Caco-2 (cell line): Measurements from ENCODE around the gene NOL8. TPM values are rescaled to one million over a fixed set of nuclear protein-coding genes. Genes with fewer than 3 reads are reported as not detected.

Experiments used
- BruUV-seq: library from RNA; stranded (reverse); fragments of 400-500 nt; replicated peaks from 2 replicates; lab custom pipeline; 2021; lab: Mats Ljungman, UMichigan
- CTCF ChIA-PET: fragments of 300-600 bp; sonication (Branson Sonifier 250); formaldehyde crosslinking; loops from one replicate; lab custom pipeline; 2022; ENCODE audit warnings: antibody characterized with exemption; lab: Charles Lee
- POLR2A ChIA-PET: fragments of 300-600 bp; sonication (Branson Sonifier 250); formaldehyde crosslinking; loops from one replicate; lab custom pipeline; 2022; ENCODE audit warnings: antibody characterized with exemption; lab: Charles Lee
- DNase-seq, 2 experiments: peaks; one replicate each; pipeline versions ENCODE4 v3.0.0 to v3.0.0-alpha.2; 2020 to 2022
- H3K27me3 ChIP-seq: replicated peaks from 2 replicates; pipeline ENCODE4 v1.6.0; 2011; ENCODE audit warnings: low read length; ENCODE audit not compliant: control insufficient read depth, insufficient read depth
- H3K36me3 ChIP-seq: 2 replicates; pipeline ENCODE4 v1.5.1; 2011; ENCODE audit warnings: low read length; ENCODE audit not compliant: control insufficient read depth, insufficient read depth
- H3K4me1 ChIP-seq: fragments of 250-450 bp; sonication (Bioruptor Pico); 2 replicates; pipeline ENCODE4 v1.5.1; 2020; ENCODE audit warnings: mild to moderate bottlenecking
- H3K4me3 ChIP-seq: 2 replicates; pipeline ENCODE4 v1.5.1; 2011; ENCODE audit warnings: low read depth, mild to moderate bottlenecking, control low read depth, low read length
- H3K9me3 ChIP-seq: fragments of 250-450 bp; sonication (Bioruptor Pico); 2 replicates; pipeline ENCODE4 v1.5.1; 2020; ENCODE audit warnings: mild to moderate bottlenecking, moderate library complexity
- H3K27ac Mint-ChIP-seq: one replicate; pipeline ENCODE4 v1.8.0; 2022; ENCODE audit warnings: mixed read lengths; ENCODE audit not compliant: unreplicated experiment
- H3K27me3 Mint-ChIP-seq: one replicate; pipeline ENCODE4 v1.8.0; 2022; ENCODE audit warnings: mixed read lengths; ENCODE audit not compliant: insufficient read depth, unreplicated experiment
- H3K36me3 Mint-ChIP-seq: one replicate; pipeline ENCODE4 v1.8.0; 2022; ENCODE audit warnings: mild to moderate bottlenecking, mixed read lengths; ENCODE audit not compliant: insufficient read depth, unreplicated experiment
- H3K4me1 Mint-ChIP-seq: one replicate; pipeline ENCODE4 v1.8.0; 2022; ENCODE audit warnings: low read depth, mixed read lengths; ENCODE audit not compliant: unreplicated experiment
- H3K4me3 Mint-ChIP-seq: one replicate; pipeline ENCODE4 v1.8.0; 2022; ENCODE audit warnings: mild to moderate bottlenecking, moderate library complexity, mixed read lengths; ENCODE audit not compliant: unreplicated experiment
- H3K9me3 Mint-ChIP-seq: one replicate; pipeline ENCODE4 v1.8.0; 2022; ENCODE audit warnings: mixed read lengths; ENCODE audit not compliant: unreplicated experiment
- CTCF ChIP-seq, 2 experiments: fragments of 200-600 bp in 1 of 2; IDR thresholded peaks; 1 replicate in 1 of 2; 2 replicates in 1 of 2; pipeline versions ENCODE4 v1.5.1 to v1.8.0; 2011 to 2022; ENCODE audit warnings: antibody characterized with exemption in 1 of 2, control low read depth in 1 of 2, inconsistent platforms in 1 of 2, low read depth in 1 of 2, low read length in 1 of 2, mild to moderate bottlenecking in 1 of 2, moderate library complexity in 1 of 2; ENCODE audit not compliant: insufficient read depth in 1 of 2, severe bottlenecking in 1 of 2, unreplicated experiment in 1 of 2
- intact Hi-C: fragments of 100-400 bp; cut with micrococcal nuclease; formaldehyde crosslinking; loops from one replicate; pipeline ENCODE4 v1.10.0; 2022; ENCODE audit not compliant: unreplicated experiment
- total RNA-seq: library from RNA; stranded (reverse); gene quantifications from 2 replicates; pipeline ENCODE4 v1.2.3, GENCODE V29; 2022

The NOL8 gene
- total RNA-seq, 1 experiment from 2014 or later, result 29.4 TPM

- H3K9me3 Mint-ChIP-seq, result no peaks in the 10 kb centered on the region
- Histone ChIP-seq H3K9me3 (no peaks in the 10 kb centered on the region), H3K36me3 (no peaks in the 10 kb centered on the region), H3K4me3 (peak overlapping the region; percentile 93), H3K27me3 (no peaks in the 10 kb centered on the region), H3K4me1 (no peaks in the 10 kb centered on the region)
- POLR2A ChIA-PET, result interaction anchor here (0.7 to 1.4 kb wide), 3 partner anchors 9 to 344 kb away, joined by 3 to 8 read pairs (median 3); partner anchors contain the start of gene IPPK
- H3K4me3 Mint-ChIP-seq, result peak overlapping the region; percentile 96
- peak overlapping the region; percentile 98 for H3K27ac Mint-ChIP-seq
- H3K4me1 Mint-ChIP-seq, result peaks cover 6% of the 10 kb centered on the region
- DNase-seq, result no peak
- H3K27me3 Mint-ChIP-seq, result no peaks in the 10 kb centered on the region
- H3K36me3 Mint-ChIP-seq, result peaks cover 11% of the 10 kb centered on the region
- no peak for TF ChIP-seq CTCF (IDR thresholded peaks at IDR 0.05; ENCODE audit: insufficient read depth in 1 of 2, low read depth in 1 of 2, low read length in 1 of 2, severe bottlenecking in 1 of 2, unreplicated experiment in 1 of 2)
- intact Hi-C loops, result loop anchor here (5.0 kb wide), 1 partner anchor 306 kb away; no protein-coding TSS in a partner anchor
- CTCF ChIA-PET, result interaction anchor here (0.7 kb wide), 1 partner anchor 176 kb away, joined by 4 read pairs; no protein-coding TSS in a partner anchor
- BruUV-seq, result no TSS peak
Observed at GRCh38 chr9:92325991-92326500, 896 bp upstream of the NOL8 start.

GRCh38 chr9:92324889-92325268, 271 bp downstream of the NOL8 start:
- TSS peak; percentile 75 for BruUV-seq
- H3K4me1 ChIP-seq, result no peaks in the 10 kb centered on the region
- H3K4me3 ChIP-seq, result peak overlapping the region; percentile 93
- ChIA-PET CTCF (no interaction called here), POLR2A (no interaction called here)
- H3K27me3 ChIP-seq, result no peaks in the 10 kb centered on the region
- no peaks in the 10 kb centered on the region for H3K27me3 Mint-ChIP-seq
- intact Hi-C loops, result loop anchor here (5.0 kb wide), 1 partner anchor 307 kb away; no protein-coding TSS in a partner anchor
- peak overlapping the region; percentile 96 for H3K4me3 Mint-ChIP-seq
- no peak for TF ChIP-seq CTCF (IDR thresholded peaks at IDR 0.05; ENCODE audit: insufficient read depth in 1 of 2, low read depth in 1 of 2, low read length in 1 of 2, severe bottlenecking in 1 of 2, unreplicated experiment in 1 of 2)
- no peak for DNase-seq
- peak overlapping the region; percentile 98 for H3K27ac Mint-ChIP-seq
- no peaks in the 10 kb centered on the region for H3K36me3 ChIP-seq
- no peaks in the 10 kb centered on the region for H3K9me3 Mint-ChIP-seq
- H3K4me1 Mint-ChIP-seq, result peaks cover 6% of the 10 kb centered on the region
- no peaks in the 10 kb centered on the region for H3K9me3 ChIP-seq
- H3K36me3 Mint-ChIP-seq, result peaks cover 15% of the 10 kb centered on the region

GRCh38 chr9:92324431-92324830, 719 bp downstream of the NOL8 start:
- Histone ChIP-seq H3K4me3 (peak overlapping the region; percentile 93), H3K4me1 (no peaks in the 10 kb centered on the region), H3K9me3 (no peaks in the 10 kb centered on the region), H3K27me3 (no peaks in the 10 kb centered on the region), H3K36me3 (no peaks in the 10 kb centered on the region)
- peak overlapping the region; percentile 96 for H3K4me3 Mint-ChIP-seq
- peak overlapping the region; percentile 98 for H3K27ac Mint-ChIP-seq
- H3K4me1 Mint-ChIP-seq, result peaks cover 6% of the 10 kb centered on the region
- no TSS peak for BruUV-seq
- ChIA-PET CTCF (no interaction called here), POLR2A (no interaction called here)
- H3K9me3 Mint-ChIP-seq, result no peaks in the 10 kb centered on the region
- H3K36me3 Mint-ChIP-seq, result peaks cover 15% of the 10 kb centered on the region
- no peak for TF ChIP-seq CTCF (IDR thresholded peaks at IDR 0.05; ENCODE audit: insufficient read depth in 1 of 2, low read depth in 1 of 2, low read length in 1 of 2, severe bottlenecking in 1 of 2, unreplicated experiment in 1 of 2)
- no peaks in the 10 kb centered on the region for H3K27me3 Mint-ChIP-seq
- no peak for DNase-seq
- intact Hi-C loops, result no loop called here
